GM18508 (cell line): Measurements from ENCODE around the gene USF2.
"Not testable (repeated sequence)": the region's sequence is repeated elsewhere in the genome, so short reads cannot be mapped to it uniquely, and the experiment has no call there.

ENCODE experiments used
- ATAC-seq: cut with Tn5 transposase; IDR thresholded peaks from one replicate; pipeline ENCODE4 v1.9.1; 2021; ENCODE audit warnings: moderate number of reproducible peaks; ENCODE audit not compliant: insufficient read depth, unreplicated experiment

The USF2 gene

GRCh38 chr19:35268536-35269437 is at the start of gene USF2:
TSS of gene USF2 (plus strand) at chr19:35268962. CDS start at chr19:35269102, 140 bp downstream.
- no peak for ATAC-seq

GRCh38 chr19:35219008-35219407 is 49.8 kb upstream of the USF2 start:
- no peak for ATAC-seq

GRCh38 chr19:35220315-35220921 is 48.3 kb upstream of the USF2 start:
- ATAC-seq = no peak

- ATAC-seq = not testable (repeated sequence)
Measured at GRCh38 chr19:35220973-35221590, 47.7 kb upstream of the USF2 start.

GRCh38 chr19:35222373-35223015 is 46.3 kb upstream of the USF2 start:
- no peak for ATAC-seq

- ATAC-seq = no peak
Measured at GRCh38 chr19:35223084-35223790, 45.5 kb upstream of the USF2 start.

- no peak for ATAC-seq
Measured at GRCh38 chr19:35223862-35224505, 44.8 kb upstream of the USF2 start.

- no peak for ATAC-seq
Measured at GRCh38 chr19:35224681-35225571, 43.8 kb upstream of the USF2 start.

- ATAC-seq = no peak
Measured at GRCh38 chr19:35225951-35226350, 42.8 kb upstream of the USF2 start.

GRCh38 chr19:35226748-35227147 is 42.0 kb upstream of the USF2 start:
- ATAC-seq = no peak

GRCh38 chr19:35228177-35228930 is 40.4 kb upstream of the USF2 start, which contains the start of gene FAM187B:
TSS of gene FAM187B (minus strand) at chr19:35228739. CDS start at chr19:35228680, 59 bp downstream.
- no peak for ATAC-seq

- no peak for ATAC-seq
Measured at GRCh38 chr19:35229601-35230000, 39.2 kb upstream of the USF2 start.

- ATAC-seq = no peak
Measured at GRCh38 chr19:35231956-35232645, 36.7 kb upstream of the USF2 start.

- no peak for ATAC-seq
Measured at GRCh38 chr19:35232912-35233311, 35.9 kb upstream of the USF2 start.

- no peak for ATAC-seq
Measured at GRCh38 chr19:35236638-35237400, 31.9 kb upstream of the USF2 start.

- ATAC-seq = not testable (repeated sequence)
Measured at GRCh38 chr19:35239597-35239996, 29.2 kb upstream of the USF2 start.

GRCh38 chr19:35240327-35240726 is 28.4 kb upstream of the USF2 start:
- ATAC-seq = no peak
